Smooth muscle cell (in vitro differentiated cells): ENCODE data around the gene SRGAP1. TPM values are rescaled to one million over a fixed set of nuclear protein-coding genes. Genes with fewer than 3 reads are reported as not detected.

Source experiments
- DNase-seq: peaks from one replicate; lab custom pipeline; 2025; ENCODE audit not compliant: unreplicated experiment; lab: John Stamatoyannopoulos, UW
- H2AFZ ChIP-seq: fragments of 200-600 bp; sonication (generic); 2 replicates; pipeline ENCODE4 v1.6.0; 2016; ENCODE audit warnings: antibody characterized with exemption, low read depth, mild to moderate bottlenecking
- H3F3A ChIP-seq: fragments of 200-600 bp; sonication (generic); 2 replicates; pipeline ENCODE4 v1.6.0; 2017; ENCODE audit warnings: antibody characterized with exemption, low read depth
- H3K27ac ChIP-seq: fragments of 200-600 bp; sonication (generic); 2 replicates; pipeline ENCODE4 v1.5.1; 2016; ENCODE audit warnings: low read depth, mild to moderate bottlenecking
- H3K27me3 ChIP-seq: fragments of 200-600 bp; sonication (generic); 2 replicates; pipeline ENCODE4 v1.6.1; 2016; ENCODE audit warnings: low read depth, mild to moderate bottlenecking
- H3K36me3 ChIP-seq: fragments of 200-600 bp; sonication (generic); 2 replicates; pipeline ENCODE4 v1.5.1; 2016; ENCODE audit warnings: low read depth
- H3K4me1 ChIP-seq: fragments of 200-600 bp; sonication (generic); 2 replicates; pipeline ENCODE4 v1.5.1; 2016; ENCODE audit warnings: low read depth
- H3K4me2 ChIP-seq: fragments of 200-600 bp; sonication (generic); 2 replicates; pipeline ENCODE4 v1.6.0; 2016; ENCODE audit warnings: mild to moderate bottlenecking
- H3K4me3 ChIP-seq: fragments of 200-600 bp; sonication (generic); 2 replicates; pipeline ENCODE4 v1.5.1; 2016; ENCODE audit warnings: mild to moderate bottlenecking
- H3K79me2 ChIP-seq: fragments of 200-600 bp; sonication (generic); 2 replicates; pipeline ENCODE4 v1.6.0; 2016; ENCODE audit warnings: low read depth, mild to moderate bottlenecking
- H3K9ac ChIP-seq: fragments of 200-600 bp; sonication (generic); 2 replicates; pipeline ENCODE4 v1.6.0; 2016; ENCODE audit warnings: low read depth
- H3K9me3 ChIP-seq: fragments of 200-600 bp; sonication (generic); replicated peaks from 2 replicates; pipeline ENCODE4 v1.5.1; 2016; ENCODE audit warnings: low read depth
- H4K20me1 ChIP-seq: fragments of 200-600 bp; sonication (generic); 2 replicates; pipeline ENCODE4 v1.6.0; 2016; ENCODE audit warnings: low read depth
- WGBS: methylation state at CpG from one replicate; pipeline ENCODE4 v1.1.7; 2016; ENCODE audit warnings: low lambda C conversion rate; 5-methylcytosine and 5-hydroxymethylcytosine counted together
- polyA plus RNA-seq: library from polyadenylated mRNA; unstranded; fragments of >200 nt; fragmentation: Nextera tagmentation; extraction: Ambion mirVana; gene quantifications from 2 replicates; pipeline ENCODE4 v1.2.1, GENCODE V29; 2016
- total RNA-seq: library from RNA; depleted of rRNA; stranded (reverse); fragments of >200 nt; gene quantifications from 2 replicates; pipeline ENCODE4 v1.2.3, GENCODE V29; 2014
- TF ChIP-seq, protein P1 (sequence below): fragments of 200-600 bp; sonication (generic); IDR thresholded peaks from 2 replicates; pipeline ENCODE4 v1.5.1; 2017; ENCODE audit warnings: borderline replicate concordance, mild to moderate bottlenecking, antibody characterized with exemption; ENCODE audit not compliant: insufficient read depth, poor library complexity, severe bottlenecking

Gene SRGAP1
- total and polyA plus RNA-seq, 2 experiments from 2014 or later, result 4.0 to 5.9 TPM

GRCh38 chr12:63889721-63890509, 45.4 kb downstream of the SRGAP1 start:
- TF ChIP-seq, protein P1, sequence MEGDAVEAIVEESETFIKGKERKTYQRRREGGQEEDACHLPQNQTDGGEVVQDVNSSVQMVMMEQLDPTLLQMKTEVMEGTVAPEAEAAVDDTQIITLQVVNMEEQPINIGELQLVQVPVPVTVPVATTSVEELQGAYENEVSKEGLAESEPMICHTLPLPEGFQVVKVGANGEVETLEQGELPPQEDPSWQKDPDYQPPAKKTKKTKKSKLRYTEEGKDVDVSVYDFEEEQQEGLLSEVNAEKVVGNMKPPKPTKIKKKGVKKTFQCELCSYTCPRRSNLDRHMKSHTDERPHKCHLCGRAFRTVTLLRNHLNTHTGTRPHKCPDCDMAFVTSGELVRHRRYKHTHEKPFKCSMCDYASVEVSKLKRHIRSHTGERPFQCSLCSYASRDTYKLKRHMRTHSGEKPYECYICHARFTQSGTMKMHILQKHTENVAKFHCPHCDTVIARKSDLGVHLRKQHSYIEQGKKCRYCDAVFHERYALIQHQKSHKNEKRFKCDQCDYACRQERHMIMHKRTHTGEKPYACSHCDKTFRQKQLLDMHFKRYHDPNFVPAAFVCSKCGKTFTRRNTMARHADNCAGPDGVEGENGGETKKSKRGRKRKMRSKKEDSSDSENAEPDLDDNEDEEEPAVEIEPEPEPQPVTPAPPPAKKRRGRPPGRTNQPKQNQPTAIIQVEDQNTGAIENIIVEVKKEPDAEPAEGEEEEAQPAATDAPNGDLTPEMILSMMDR, result no peak
- Histone ChIP-seq H3K4me1 (peaks cover 9% of the 10 kb centered on the region), H3K4me3 (no peak overlapping the region), H3K9me3 (no peaks in the 10 kb centered on the region), H2AFZ (no peak overlapping the region), H3K9ac (no peak overlapping the region), H3K27me3 (no peaks in the 10 kb centered on the region), H3F3A (no peaks in the 10 kb centered on the region), H3K79me2 (peaks cover under 1% of the 10 kb centered on the region), H3K4me2 (no peak overlapping the region), H3K36me3 (no peaks in the 10 kb centered on the region), H4K20me1 (peaks cover 18% of the 10 kb centered on the region), H3K27ac (no peak overlapping the region)
- 91% methylated on average over 12 of the region's 12 CpGs for WGBS
- no peak for DNase-seq

DNA sequence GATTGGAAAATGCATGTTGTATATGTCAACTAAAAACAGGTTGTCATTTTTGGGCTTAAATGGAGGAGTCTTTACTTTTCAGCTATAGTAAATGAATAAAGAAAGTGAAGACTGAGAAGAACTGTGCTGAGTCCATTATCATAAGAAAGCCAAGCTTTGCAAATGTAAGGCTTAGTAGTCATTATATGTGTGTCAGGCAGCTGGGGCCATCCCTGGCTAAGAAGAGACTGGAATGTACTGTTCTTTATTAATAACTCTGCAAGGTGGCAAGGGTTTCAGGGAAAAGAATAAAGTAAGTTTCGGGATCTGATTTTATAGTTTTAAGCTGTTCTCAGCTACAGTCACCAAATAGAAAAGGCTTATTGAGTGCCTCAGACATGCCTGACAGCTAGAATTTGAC, 48.7 kb downstream of the SRGAP1 start:
- TF ChIP-seq, protein P1, result no peak
- H3K4me3 ChIP-seq, result no peak overlapping the region
- H3K27ac ChIP-seq, result no peak overlapping the region
- peaks cover 18% of the 10 kb centered on the region for H4K20me1 ChIP-seq
- H3K4me2 ChIP-seq, result no peak overlapping the region
- 86% methylated on average over 1 of the region's 1 CpG for WGBS
- H2AFZ ChIP-seq, result no peak overlapping the region
- DNase-seq, result no peak
- peaks cover 10% of the 10 kb centered on the region for H3K79me2 ChIP-seq
- H3K4me1 ChIP-seq, result peaks cover 9% of the 10 kb centered on the region
- no peaks in the 10 kb centered on the region for H3F3A ChIP-seq
- H3K36me3 ChIP-seq, result no peaks in the 10 kb centered on the region
- H3K27me3 ChIP-seq, result no peaks in the 10 kb centered on the region
- H3K9ac ChIP-seq, result no peak overlapping the region
- no peaks in the 10 kb centered on the region for H3K9me3 ChIP-seq

GRCh38 chr12:63894132-63894531, 49.6 kb downstream of the SRGAP1 start:
- Histone ChIP-seq H4K20me1 (peaks cover 18% of the 10 kb centered on the region), H3K27me3 (no peaks in the 10 kb centered on the region), H3K36me3 (no peaks in the 10 kb centered on the region), H3K4me3 (no peak overlapping the region), H3K9me3 (no peaks in the 10 kb centered on the region), H3F3A (no peaks in the 10 kb centered on the region), H3K9ac (no peak overlapping the region), H3K27ac (no peak overlapping the region), H3K4me2 (no peak overlapping the region), H3K79me2 (peaks cover 19% of the 10 kb centered on the region), H3K4me1 (peaks cover 9% of the 10 kb centered on the region), H2AFZ (no peak overlapping the region)
- no peak for DNase-seq
- TF ChIP-seq, protein P1, result no peak
- WGBS, result 94% methylated on average over 3 of the region's 3 CpGs

- no peak for DNase-seq
- Histone ChIP-seq H3K27ac (no peak overlapping the region), H3K4me2 (no peak overlapping the region), H3K4me1 (peaks cover 9% of the 10 kb centered on the region), H3F3A (no peaks in the 10 kb centered on the region), H3K36me3 (no peaks in the 10 kb centered on the region), H3K4me3 (no peak overlapping the region), H3K9ac (no peak overlapping the region), H3K27me3 (no peaks in the 10 kb centered on the region), H2AFZ (no peak overlapping the region), H3K9me3 (no peaks in the 10 kb centered on the region), H4K20me1 (peaks cover 14% of the 10 kb centered on the region), H3K79me2 (peaks cover 25% of the 10 kb centered on the region)
- TF ChIP-seq, protein P1, result no peak
Measured at GRCh38 chr12:63895841-63896240, 51.3 kb downstream of the SRGAP1 start.
